Hematopoietic multipotent progenitor cell (in vitro differentiated cells): ENCODE results near the gene TCERG1L. TPM values are rescaled to one million over a fixed set of nuclear protein-coding genes. Genes with fewer than 3 reads are reported as not detected.
"Not testable (repeated sequence)": the region's sequence is repeated elsewhere in the genome, so short reads cannot be mapped to it uniquely, and the experiment has no call there.

ENCODE experiments used
- DNase-seq, 3 donors: peaks; one replicate each; pipeline ENCODE4 v3.0.0-alpha.2; 2011 to 2015; ENCODE audit warnings: low read depth in 2 of 3, low spot score in 2 of 3
- total RNA-seq: library from RNA; depleted of rRNA; stranded (reverse); fragments of >200 nt; gene quantifications from one replicate; pipeline ENCODE4 v1.2.3, GENCODE V29; 2012

The TCERG1L gene, protein sequence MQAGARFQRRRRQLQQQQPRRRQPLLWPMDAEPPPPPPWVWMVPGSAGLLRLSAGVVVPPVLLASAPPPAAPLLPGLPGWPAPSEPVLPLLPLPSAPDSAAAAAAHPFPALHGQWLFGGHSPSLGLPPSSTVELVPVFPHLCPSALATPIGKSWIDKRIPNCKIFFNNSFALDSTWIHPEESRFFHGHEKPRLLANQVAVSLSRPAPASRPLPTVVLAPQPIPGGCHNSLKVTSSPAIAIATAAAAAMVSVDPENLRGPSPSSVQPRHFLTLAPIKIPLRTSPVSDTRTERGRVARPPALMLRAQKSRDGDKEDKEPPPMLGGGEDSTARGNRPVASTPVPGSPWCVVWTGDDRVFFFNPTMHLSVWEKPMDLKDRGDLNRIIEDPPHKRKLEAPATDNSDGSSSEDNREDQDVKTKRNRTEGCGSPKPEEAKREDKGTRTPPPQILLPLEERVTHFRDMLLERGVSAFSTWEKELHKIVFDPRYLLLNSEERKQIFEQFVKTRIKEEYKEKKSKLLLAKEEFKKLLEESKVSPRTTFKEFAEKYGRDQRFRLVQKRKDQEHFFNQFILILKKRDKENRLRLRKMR
- under 0.01 TPM for total RNA-seq

GRCh38 chr10:131311661-131312477 lies at the start of gene TCERG1L:
Gene TCERG1L (minus strand): TSS chr10:131311721. CDS start chr10:131311635, 86 bp downstream.
- peak in 1 of 3 donors; percentile 15 for DNase-seq

DNA sequence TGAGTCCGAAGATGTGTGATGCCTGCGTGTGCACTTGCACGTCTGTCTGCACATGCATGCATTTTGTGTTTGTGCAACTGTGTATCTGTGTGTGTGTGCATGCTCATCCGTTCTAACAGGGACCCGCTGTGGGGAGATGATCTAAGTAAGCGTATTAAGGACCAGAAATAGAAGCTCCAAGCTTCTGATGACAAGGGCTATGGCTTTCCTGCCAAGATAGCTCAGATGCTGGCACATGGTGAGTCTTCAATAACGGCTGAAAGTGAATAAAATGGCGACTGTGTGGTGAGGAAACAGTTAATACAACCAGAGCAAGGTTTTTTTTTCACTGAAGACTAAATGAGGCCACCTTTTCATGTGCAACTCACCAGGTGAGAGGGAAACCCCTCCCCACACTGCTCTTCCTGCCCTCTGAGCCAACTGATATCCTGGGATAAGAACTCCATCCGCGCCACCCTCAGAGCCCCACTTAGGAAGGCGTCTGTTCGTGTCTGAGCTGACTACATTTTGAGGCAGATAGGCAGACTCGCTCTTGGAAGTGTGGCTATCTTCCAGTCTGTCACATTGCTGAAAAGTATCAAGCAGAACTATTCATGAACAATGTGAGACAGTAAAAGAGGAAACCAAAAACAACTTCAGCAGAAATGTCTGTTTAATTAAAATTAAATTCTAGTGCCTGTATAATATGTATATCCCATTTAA lies 47.4 kb upstream of the TCERG1L start:
- DNase-seq = no peak

- DNase-seq = no peak
These were observed 44.9 kb upstream of the TCERG1L start for GRCh38 chr10:131356442-131356841.

GRCh38 chr10:131355881-131356280 lies 44.4 kb upstream of the TCERG1L start:
- no peak for DNase-seq

DNA sequence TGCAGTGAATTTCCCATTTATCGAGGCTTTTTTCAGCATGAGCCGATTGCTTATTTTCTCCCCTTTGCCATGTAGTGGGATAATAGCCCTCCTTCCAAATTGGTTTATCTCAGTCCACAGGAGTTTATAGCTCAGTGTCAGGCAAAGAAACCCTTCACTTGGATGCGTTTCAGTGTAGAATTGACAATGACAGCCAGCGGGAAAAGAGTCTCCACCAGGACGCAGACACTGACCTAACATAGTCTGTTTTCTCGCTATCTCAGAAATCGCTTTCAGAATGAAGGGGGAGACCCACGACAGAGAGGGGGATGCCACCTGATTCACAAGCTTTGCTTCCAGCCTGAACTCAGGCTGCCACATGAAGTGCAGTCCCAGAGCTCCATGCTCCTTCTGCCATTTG lies 43.5 kb upstream of the TCERG1L start:
- no peak for DNase-seq

- DNase-seq = peak in 2 of 3 donors; percentile 3 to 7
These were observed 42.9 kb upstream of the TCERG1L start for GRCh38 chr10:131354380-131354779.

DNA sequence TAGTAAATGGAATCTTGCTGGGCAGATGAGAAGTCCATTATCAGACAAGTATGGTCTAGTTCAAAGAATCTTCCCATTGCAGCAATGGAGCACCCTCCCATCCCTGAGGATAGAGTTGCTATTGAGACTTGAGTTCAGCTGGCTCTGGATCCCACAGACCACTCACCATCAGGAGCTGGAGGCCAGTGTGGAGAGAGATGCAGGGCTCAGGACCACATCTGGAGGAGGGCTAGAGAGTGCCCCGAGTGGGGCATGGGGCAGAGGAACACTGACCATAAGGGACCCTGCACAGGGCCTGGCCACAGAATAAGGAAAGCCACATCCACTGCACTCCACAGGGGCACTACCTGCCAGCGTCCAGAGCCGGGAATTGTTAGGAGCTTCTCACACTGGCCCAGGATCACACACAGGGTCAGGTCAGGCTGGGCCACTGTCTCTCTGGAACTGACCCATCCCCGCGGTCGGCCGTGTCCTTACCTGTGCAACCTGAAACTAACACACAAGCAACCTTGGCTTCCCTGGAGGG lies 41.3 kb upstream of the TCERG1L start:
- no peak for DNase-seq

- DNase-seq = no peak
These were observed 39.1 kb upstream of the TCERG1L start for GRCh38 chr10:131350660-131351059.

DNA sequence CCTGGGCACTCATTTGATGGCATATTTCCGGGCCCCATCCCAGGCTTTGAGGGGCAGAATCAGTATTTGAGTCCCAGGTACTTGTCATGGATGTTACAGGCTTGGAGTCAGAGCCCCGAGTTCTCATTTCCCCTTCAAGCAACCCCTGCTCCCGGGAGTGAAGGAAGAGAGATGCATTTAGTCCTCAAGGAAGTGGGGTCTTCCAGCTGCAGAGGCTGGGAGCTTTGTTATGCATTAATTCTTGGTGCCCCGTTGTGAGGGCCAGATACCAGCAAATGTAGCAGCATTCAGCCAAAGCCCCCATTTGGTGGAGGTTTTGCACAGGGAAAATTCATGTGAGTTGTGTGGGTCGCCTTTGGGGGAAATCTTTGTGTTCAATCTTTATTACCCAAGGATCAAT lies 38.7 kb upstream of the TCERG1L start:
- no peak for DNase-seq

GRCh38 chr10:131346456-131346855 lies 34.9 kb upstream of the TCERG1L start:
- no peak for DNase-seq

DNA sequence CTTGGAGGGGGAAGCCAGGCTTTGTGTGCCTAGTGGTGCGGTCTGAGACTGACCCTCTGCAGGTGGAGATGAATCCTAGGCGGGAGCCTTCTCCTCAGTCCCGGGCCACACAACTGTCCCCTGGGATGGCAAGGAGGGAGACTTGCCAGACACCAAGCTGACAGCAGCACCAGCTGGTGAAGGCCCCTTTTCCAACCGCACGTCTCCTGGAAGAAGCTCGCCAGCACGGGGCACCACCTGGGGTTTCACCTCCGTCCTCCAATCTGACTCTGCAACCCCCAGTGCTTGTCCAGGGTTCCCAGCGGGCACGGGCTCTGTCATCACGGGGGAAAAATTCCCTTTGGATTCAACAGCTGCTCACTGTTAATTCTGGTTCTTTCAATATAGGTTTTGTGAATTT lies 34.2 kb upstream of the TCERG1L start:
- no peak for DNase-seq

DNA sequence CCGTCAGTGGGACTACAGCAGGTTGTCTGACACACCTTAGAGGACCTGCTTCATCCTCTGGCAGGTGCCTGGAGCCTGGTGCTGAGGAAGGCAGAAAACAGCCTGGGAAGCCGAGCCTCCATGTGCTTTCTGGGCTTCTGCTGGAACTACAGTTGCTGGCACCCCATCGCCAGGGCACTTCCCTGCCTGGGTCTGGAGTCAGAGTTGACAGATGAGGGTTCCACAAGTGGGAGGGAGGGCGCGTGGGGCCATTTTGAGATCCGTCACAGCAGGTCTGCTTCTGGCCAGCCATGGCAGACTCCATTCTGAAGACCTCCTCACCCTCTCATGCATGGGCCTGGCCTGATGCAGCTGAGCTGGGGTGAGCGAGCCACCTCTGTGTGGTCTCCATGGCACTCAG lies 33.2 kb upstream of the TCERG1L start:
- no peak for DNase-seq

GRCh38 chr10:131337741-131338140 lies 26.2 kb upstream of the TCERG1L start:
- DNase-seq = no peak

DNA sequence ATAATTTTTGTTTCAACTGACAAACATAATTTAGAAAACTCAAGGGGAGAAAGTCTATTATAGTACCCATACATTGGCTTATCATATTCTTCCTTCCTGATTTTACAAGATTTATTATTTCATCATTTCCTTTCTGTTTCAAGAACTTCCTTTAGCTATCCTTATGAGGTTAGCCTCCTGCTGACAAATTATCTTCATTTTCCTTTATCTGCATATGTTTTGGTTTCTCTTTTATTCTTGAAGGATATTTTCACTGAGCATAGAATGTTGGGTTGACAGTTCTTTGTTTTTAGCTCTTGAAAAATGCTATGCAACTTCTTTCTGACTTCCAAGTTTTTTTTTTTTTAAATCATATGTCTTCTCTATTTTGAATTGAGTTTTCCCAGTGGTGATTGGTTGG lies 21.3 kb upstream of the TCERG1L start:
- DNase-seq = no peak

- no peak for DNase-seq
These were observed 12.4 kb upstream of the TCERG1L start for GRCh38 chr10:131323880-131324279.

DNA sequence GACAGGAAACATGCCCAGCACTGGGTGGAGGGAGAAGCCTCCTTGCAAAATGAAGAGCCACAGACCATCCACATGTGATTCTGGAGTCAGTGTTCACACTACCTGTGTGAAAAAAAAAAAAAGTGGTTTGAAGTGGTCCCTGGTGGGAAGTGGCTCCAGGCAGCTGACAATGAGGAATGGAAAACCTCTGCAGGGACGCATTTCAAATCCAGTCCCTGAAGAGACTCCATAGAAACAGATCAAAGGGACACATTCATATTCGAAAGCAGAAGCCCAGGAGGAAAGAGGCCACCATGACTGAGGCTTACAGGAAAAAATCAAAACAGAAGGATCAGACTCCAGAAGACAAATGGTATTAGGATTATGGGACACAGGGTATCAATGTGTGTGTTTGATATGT lies 11.5 kb upstream of the TCERG1L start:
- no peak for DNase-seq

DNA sequence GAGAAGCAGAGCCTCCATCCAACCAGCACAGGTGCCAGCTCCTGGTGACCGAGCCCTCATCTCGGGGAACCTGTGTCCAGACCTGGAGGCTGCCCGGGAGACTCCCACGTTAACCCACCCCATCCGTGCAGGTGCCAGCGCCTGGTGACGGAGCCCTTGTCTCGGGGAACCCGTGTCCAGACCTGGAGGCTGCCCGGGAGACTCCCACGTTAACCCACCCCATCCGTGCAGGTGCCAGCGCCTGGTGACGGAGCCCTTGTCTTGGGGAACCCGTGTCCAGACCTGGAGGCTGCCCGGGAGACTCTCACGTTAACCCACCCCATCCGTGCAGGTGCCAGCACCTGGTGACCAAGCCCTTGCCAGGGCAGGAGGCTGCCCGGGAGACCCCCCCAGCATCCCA lies 11.1 kb upstream of the TCERG1L start:
- not testable (repeated sequence) for DNase-seq

- no peak for DNase-seq
These were observed 9.5 kb upstream of the TCERG1L start for GRCh38 chr10:131320860-131321604.

DNA sequence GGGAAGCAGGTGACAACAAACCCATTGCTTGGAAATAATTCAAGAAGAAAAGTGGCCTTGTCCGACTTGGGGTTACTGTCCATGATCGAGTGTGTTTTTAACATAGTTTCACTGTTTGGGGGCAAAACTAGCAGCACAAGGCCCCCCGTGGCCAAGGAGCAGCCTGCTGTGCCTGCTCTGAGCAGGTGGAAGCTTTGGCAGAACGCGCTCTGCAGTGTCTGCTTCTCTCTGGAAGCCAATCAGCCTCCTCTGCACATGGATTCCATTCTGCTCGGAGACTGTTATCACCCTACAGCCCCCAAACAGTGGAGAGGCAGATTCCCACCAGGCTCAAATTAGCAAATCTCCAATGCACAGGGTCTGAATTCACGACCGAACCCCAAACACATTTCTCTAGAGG lies 7.3 kb upstream of the TCERG1L start:
- no peak for DNase-seq

GRCh38 chr10:131318291-131318690 lies 6.8 kb upstream of the TCERG1L start:
- no peak for DNase-seq
